Fibroblast of skin of scalp (primary cell): Measurements from ENCODE around the gene HSPA2.
"Not testable (repeated sequence)": the region's sequence is repeated elsewhere in the genome, so short reads cannot be mapped to it uniquely, and the experiment has no call there.

Experiments
- DNase-seq: peaks from one replicate; pipeline ENCODE4 v3.0.0-alpha.2; 2013

HSPA2 gene

DNA sequence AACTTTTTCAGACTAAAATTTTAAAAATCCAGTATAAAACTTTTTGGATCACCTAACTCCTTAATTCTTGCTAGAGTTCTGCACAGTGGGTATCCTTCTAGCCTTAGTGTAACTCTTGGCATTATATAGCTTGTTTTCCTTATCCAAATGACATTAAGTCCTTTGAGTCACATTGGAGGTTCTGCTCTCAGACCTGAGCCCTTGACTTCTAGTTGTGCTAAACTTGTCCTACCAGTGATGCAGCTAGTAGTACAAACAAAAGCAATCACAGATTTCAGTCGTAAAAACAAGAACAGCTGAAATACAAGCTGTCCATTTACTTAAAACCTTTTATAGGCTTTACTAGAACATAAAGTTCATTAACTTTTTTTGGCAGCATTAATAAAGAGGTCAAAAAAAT is 25.5 kb upstream of the HSPA2 start:
- DNase-seq, result no peak

DNA sequence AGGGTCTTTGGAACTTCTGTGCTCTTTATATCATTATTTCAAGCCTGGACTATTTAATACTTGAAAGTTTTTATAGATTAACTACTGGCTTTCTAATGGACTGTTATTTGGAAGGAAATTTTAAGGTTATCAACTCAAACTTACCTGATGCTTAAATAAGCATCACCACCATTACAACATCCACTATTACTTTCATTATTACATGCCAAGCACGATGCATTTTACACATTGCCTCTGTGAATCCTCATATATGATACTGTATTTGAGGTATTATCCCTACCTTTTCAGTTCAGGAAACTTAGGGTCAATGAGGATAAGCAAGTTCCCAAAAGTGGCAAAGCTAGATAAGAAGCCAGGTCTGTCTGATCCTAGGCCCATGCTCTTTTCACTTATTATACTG is 23.6 kb upstream of the HSPA2 start:
- no peak for DNase-seq

DNA sequence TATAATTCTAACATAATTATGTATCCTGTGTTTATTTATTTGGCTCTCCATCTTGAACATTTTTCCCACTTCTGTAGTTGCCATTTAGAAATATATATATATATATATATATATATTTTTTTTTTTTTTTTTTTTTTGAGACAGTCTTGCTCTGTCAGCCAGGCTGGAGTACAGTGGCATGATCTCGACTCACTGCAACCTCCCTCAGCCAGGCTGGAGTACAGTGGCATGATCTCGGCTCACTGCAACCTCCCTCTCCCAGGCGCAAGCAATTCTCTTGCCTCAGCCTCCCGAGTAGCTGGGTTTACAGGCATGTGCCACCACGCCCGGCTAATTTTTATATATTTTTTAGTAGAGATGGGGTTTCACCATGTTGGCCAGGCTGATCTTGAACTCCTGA is 22.9 kb upstream of the HSPA2 start:
- not testable (repeated sequence) for DNase-seq

DNA sequence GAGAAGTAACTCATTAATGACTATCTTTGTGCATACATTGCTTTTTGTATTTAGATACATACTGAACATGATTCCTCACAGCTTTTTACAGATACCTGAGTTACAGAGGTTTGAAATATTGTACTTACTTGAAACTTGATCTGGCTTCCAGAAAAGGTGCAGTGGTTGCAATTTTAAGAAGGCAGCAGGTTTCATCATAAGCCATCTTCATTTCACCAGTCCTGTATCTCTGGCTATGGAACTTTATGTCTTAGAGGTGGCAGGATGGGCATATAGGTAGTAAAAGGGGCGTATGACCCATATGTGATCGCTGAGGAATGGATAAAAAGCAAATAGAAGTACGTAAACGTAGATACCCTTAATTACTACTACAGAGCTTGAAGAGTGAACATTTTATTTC is 22.3 kb upstream of the HSPA2 start:
- DNase-seq, result no peak

DNA sequence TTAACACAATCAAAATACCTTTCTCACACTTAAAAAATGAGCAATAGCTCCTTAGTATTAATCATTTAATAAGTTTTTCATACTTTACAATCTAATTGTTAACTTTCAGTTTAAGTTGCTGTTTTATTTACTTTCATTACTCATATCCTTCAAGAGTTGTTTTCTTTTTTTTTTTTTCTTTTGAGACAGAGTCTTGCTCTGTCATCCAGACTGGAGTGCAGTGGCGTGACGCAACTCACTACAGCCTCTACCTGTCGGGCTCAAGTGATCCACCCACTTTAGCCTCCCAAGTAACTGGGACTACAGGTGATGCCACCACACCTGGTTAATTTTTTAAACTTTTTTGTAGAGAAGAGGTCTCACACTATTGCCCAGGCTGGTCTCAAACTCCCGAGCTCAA is 19.8 kb upstream of the HSPA2 start:
- DNase-seq, result no peak

DNA sequence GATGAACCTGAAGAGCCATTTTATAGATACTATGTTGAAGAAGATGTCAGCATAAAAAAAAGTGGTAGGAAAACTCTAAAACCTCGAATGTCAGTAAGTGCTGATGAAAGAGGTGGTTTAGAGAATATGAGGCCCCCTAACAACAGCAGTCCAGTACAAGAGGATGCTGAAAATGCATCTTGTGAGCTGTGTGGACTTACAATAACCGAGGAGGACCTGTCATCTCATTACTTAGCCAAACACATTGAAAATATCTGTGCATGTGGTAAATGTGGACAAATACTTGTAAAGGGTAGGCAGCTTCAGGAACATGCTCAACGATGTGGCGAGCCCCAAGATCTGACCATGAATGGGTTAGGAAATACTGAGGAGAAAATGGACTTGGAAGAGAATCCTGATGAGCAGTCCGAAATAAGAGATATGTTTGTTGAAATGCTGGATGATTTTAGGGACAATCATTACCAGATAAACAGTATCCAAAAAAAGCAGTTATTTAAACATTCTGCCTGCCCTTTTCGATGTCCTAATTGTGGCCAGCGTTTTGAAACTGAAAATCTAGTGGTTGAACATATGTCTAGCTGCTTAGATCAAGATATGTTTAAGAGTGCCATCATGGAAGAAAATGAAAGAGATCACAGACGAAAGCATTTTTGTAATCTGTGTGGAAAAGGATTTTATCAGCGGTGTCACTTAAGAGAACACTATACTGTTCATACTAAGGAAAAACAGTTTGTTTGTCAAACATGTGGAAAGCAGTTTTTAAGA is 17.8 kb upstream of the HSPA2 start:
- DNase-seq, result no peak

DNA sequence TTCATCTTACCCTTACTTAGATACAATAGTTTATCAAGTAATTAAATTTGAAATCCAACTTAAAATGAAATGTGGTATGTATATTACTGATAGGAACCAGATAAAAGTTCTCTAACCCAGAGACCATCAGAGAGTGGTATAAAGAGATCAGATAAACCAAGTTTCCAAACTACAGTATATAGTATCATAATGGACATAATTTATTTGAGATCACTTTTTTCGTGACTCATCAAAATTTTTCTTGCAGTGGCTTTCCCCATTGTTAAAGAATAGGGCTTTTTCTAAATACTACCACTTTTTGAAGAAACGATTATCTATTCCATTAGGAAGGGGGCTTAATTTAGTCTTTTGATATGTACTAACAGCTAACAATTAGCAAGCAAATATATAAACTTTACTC is 15.2 kb upstream of the HSPA2 start:
- DNase-seq, result no peak

DNA sequence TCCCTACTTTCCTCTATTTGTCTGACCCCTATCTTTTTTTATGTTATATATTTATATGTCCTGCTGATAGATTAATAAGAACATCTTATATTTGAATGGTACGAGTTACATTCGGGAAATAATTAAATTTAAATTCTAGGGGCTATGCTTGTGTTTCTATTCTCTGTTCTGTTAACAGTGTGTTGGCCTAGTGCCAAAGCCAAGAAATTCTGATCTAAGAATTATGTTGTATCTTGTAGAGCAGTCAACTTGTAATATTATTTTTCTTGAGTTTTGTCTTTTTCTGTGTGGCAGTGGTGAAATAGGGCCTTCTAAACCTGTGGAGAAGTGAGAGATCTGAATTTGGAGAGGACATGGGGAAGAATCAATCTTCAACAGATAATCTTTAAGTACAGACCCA is 9.0 kb upstream of the HSPA2 start:
- no peak for DNase-seq

DNA sequence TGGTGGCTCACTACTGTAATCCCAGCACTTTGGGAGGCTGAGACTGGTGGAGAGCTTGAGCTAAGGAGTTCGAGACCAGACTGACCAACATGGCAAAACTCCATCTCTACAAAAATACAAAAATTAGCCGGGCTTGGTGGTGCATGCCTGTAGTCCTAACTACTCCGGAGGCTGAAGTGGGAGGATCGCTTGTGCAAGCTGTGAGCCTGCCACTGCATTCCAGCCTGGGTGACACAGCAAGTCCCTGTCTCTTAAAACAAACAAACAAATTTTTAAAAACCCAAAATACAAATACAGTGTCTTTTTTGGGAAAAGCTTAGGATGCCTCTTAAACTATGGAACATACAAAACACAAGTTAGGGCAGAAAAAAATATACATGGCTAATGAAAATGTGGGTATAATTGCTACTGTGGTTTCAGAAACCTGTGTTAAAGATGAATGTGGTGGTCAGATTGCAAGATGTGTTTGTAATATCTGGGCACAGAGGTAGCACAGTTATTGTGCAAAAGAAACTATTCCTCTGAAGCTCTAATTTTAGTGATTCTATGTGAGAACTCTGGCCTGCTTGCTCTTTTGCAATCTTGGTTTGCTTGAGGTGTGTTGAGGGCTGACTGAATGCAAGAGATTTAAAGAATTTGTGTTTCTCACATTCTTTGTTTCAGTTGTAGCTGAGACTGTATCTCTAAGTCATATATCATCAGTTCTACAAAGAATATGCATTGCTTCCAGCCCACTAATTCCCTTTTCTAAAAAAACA is 3.9 kb upstream of the HSPA2 start:
- peak; percentile 51 for DNase-seq

DNA sequence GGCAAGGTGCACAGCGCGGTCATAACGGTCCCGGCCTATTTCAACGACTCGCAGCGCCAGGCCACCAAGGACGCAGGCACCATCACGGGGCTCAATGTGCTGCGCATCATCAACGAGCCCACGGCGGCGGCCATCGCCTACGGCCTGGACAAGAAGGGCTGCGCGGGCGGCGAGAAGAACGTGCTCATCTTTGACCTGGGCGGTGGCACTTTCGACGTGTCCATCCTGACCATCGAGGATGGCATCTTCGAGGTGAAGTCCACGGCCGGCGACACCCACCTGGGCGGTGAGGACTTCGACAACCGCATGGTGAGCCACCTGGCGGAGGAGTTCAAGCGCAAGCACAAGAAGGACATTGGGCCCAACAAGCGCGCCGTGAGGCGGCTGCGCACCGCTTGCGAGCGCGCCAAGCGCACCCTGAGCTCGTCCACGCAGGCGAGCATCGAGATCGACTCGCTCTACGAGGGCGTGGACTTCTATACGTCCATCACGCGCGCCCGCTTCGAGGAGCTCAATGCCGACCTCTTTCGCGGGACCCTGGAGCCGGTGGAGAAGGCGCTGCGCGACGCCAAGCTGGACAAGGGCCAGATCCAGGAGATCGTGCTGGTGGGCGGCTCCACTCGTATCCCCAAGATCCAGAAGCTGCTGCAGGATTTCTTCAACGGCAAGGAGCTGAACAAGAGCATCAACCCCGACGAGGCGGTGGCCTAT is 875 bp downstream of the HSPA2 start:
- DNase-seq, result peak; percentile 48

DNA sequence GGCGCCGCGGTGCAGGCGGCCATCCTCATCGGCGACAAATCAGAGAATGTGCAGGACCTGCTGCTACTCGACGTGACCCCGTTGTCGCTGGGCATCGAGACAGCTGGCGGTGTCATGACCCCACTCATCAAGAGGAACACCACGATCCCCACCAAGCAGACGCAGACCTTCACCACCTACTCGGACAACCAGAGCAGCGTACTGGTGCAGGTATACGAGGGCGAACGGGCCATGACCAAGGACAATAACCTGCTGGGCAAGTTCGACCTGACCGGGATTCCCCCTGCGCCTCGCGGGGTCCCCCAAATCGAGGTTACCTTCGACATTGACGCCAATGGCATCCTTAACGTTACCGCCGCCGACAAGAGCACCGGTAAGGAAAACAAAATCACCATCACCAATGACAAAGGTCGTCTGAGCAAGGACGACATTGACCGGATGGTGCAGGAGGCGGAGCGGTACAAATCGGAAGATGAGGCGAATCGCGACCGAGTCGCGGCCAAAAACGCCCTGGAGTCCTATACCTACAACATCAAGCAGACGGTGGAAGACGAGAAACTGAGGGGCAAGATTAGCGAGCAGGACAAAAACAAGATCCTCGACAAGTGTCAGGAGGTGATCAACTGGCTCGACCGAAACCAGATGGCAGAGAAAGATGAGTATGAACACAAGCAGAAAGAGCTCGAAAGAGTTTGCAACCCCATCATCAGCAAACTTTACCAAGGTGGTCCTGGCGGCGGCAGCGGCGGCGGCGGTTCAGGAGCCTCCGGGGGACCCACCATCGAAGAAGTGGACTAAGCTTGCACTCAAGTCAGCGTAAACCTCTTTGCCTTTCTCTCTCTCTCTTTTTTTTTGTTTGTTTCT is 1.7 kb downstream of the HSPA2 start:
- no peak for DNase-seq

DNA sequence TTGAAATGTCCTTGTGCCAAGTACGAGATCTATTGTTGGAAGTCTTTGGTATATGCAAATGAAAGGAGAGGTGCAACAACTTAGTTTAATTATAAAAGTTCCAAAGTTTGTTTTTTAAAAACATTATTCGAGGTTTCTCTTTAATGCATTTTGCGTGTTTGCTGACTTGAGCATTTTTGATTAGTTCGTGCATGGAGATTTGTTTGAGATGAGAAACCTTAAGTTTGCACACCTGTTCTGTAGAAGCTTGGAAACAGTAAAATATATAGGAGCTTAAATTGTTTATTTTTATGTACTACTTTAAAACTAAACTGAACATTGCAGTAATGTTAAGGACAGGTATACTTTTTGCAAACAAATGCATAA is 2.3 kb downstream of the HSPA2 start:
- DNase-seq, result no peak

DNA sequence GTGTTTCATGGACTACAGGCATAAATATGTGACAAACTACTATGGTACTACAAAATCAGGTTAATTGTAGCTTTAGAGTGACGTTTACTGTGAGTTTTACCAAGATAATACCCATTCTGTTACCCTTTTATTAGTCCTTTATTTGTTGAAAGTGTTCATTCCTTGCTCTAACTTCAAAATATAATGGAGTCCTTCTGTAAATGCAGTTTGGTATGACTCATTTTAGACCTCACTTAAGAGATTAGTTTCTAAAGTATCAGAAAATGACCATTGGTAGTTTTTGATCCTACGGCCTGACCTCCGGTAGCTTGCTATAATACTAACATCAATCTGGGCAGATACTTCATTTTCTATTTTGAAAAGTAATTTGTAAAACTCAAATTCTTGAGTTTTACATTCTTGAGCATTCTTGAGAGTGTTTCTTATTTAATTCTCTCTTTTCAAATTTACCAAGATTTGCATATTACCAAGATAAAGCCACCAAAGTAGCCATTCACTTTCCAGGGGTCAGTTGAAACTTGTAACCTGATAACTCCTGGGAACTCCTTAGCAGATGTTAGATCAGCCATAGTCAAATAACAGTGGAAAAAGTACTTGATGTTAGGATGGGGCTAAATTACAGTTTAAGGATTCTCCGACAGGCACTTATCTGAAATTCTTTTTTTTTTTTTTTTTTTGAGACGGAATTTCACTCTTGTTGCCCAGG is 4.2 kb downstream of the HSPA2 start:
- no peak for DNase-seq

DNA sequence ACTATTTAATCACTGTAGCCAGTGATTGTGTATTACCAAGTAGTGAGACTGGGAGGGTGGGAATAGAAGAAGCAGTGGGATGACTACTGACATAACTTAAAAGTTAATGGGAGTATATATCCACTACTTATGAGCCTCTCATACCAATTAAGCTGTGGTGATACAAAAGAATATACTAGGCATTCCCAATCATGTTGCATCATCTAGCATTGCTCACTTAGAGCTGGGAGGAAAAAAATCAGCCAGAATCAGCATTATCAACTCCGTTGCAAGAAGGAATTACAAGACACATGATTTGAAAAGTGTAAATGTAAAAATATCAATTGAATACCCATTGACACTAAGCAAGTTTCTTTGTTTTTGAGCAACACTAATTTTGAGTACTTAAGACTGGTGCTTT is 8.5 kb downstream of the HSPA2 start:
- peak; percentile 34 for DNase-seq

DNA sequence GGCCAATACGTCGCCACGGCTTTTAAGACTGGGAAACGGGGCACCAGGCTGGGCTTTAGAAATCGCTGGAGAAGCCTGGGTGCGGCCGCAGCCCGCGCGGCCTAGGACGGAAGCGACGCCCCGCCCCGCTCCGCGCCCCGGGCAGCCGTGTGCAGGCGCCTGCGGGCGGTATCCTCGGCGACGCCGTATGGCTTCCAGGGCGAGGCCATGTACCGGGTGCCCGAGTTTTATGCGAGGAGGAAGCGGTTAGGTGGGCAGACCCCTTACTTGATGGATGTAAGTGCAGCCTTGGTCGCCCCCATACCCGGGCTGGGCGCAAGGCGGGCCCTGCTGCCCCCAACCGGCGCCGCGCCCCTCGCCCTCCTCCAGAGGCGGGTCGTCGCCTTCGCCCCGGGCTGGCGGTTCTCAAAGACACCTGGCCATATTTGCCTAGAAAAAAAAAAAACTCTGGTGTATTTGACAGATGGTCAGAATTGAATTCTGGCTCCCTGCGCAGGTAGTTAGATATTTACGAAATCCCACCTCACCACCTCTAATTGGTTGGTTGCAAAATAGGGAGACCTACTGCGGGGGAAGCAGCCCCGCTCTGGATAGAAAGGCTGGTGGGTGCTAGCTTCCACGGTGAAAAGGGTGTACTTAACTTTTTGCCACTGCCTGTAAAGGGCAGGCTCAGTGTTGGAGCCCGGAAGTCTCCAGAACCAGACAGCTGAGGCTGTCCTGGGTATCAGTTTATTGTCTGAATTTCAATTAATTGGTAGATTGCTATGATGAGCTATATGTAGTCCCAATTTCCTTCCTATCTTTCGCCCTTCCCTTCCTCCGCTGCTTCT is 9.5 kb downstream of the HSPA2 start, which contains the start of gene PPP1R36:
PPP1R36 (plus strand) TSS at position 171 of the 830 bp plus-strand sequence; CDS start at position 208, 37 bp downstream.
- peak; percentile 41 for DNase-seq

DNA sequence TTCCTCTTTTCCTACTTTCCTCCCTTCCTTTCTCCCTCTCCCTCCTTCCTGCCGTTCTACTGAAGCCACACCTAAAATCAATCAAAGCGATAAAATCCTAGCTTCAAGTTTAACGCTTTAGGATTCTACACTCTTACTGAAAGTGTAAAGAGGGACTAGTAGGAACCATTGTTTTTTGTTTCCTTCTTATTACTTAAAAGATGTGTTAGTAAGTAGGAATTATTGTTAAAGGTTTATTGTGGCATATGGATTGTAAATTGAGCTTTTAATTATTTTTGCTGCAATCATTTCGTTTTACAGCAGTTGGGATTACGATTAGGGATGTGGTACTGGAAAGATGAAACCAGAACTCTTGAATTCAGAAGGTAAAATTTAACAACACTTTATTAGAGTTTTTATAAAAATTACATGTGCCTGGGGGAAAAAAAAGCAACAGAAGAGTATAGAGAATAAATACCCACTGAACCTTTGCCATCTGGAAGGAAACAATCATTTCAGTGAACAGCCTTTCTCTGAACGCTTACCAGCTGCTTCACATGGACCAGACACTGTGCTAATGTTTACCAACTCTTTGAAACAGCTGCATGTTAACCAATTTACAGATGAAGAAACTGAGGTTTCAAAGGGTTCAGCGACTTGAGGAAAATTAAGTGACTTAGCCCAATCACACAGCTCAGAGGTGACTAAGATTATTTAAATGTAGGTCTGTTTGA is 10.2 kb downstream of the HSPA2 start:
- no peak for DNase-seq

DNA sequence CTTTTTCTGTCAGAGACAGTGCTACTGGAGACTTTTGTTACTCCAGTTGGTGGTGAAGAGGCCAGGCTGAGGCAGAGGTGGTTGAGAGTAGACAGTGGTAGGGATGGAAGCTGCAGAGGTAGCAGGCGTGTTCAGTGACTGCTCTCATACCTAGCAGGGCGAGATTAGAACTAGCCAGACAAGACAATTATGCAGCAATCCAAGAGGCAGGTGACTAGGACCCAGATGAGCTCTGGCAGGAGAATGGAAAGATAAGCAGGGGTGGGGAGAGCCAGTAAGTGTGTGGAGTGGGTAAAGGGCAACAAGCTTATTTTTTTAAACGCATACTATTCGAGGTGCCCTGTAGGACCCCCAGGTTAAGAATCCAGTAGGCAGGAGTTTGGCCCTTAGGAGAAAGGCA is 14.0 kb downstream of the HSPA2 start:
- no peak for DNase-seq

DNA sequence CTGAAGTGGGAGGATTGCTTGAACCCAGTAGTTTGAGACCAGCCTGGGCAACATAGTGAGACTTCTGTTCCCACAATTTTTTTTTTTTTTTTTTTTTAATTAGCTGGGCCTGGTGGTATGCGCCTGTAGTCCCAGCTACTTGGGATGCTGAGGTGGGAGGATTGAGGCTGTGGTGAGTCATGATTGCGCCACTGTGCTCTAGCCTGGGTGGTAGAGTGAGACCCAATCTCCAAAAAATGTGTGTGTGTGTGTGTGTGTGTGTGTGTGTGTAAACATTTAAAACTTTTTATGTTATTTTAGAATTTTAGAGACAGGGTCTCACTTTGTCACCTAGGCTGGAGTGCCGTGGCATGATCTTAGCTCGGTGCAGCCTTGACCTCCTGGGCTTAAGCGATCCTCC is 16.0 kb downstream of the HSPA2 start:
- DNase-seq, result peak; percentile 90

DNA sequence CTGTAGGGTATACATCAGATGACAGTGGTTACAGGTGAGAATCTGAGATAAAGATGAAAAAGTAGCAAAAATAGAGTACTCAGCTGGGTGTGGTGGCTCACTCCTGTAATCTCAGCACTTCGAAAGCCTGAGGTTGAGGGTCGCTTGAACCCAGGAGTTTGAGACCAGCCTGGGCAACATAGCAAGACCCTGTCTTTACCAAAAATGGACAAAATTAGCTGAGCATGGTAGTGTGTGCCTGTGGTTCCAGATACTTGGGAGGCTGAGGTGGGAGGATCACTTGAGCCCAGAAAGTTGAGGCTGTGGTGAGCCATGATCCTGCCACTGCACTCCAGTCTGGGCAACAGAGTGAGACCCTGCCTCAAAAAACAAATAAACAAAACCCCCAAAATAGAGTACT is 17.7 kb downstream of the HSPA2 start:
- DNase-seq, result not testable (repeated sequence)

DNA sequence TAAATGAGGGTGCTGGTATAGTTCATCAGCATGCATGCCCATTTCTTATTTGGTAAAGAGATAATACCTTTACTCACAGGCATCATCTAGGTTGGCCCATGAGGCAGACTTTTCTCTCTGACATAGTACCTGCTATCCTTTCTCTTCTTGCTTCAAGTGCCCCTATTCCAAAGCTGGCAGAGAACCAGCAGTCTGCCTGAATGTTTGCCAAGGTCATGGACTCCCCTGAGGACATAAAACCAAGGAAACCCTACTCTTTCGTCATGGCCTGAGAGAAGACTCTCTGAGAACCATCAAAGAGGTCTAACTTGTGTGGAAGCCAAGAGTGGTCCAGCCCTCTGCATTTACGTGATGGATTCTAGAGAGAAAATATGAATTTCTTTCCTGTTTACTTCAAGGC is 21.1 kb downstream of the HSPA2 start:
- no peak for DNase-seq
